Neural cell (in vitro differentiated cells): ENCODE measurements around the gene INTS7. TPM values are rescaled to one million over a fixed set of nuclear protein-coding genes. Genes with fewer than 3 reads are reported as not detected.
A peak's percentile ranks its signal among the peaks of the same experiment; 100 is the strongest.

Experiments
- H2AFZ ChIP-seq: fragments of 200-600, 300-800 bp; sonication (generic), shearing (Covaris generic); 2 replicates; pipeline ENCODE4 v1.6.0; 2014; ENCODE audit warnings: low read depth, mild to moderate bottlenecking, antibody characterized with exemption, low read length, moderate library complexity
- H3F3A ChIP-seq: fragments of 200-600 bp; shearing (Covaris generic); 2 replicates; pipeline ENCODE4 v1.6.1; 2016; ENCODE audit warnings: mild to moderate bottlenecking, moderate library complexity, mixed read lengths, antibody characterized with exemption, low read length; ENCODE audit not compliant: insufficient read depth, poor library complexity, severe bottlenecking
- H3K27ac ChIP-seq: fragments of 200-600, 300-800 bp; sonication (generic), shearing (Covaris generic); 2 replicates; pipeline ENCODE4 v1.5.1; 2014; ENCODE audit warnings: mild to moderate bottlenecking, low read length, moderate library complexity
- H3K27me3 ChIP-seq: fragments of 300-800, 200-600 bp; sonication (generic), shearing (Covaris generic); 2 replicates; pipeline ENCODE4 v1.6.0; 2014; ENCODE audit warnings: mild to moderate bottlenecking, low read depth, low read length, moderate library complexity; ENCODE audit not compliant: insufficient read depth
- H3K36me3 ChIP-seq: fragments of 300-800, 200-600 bp; sonication (generic), shearing (Covaris generic); 2 replicates; pipeline ENCODE4 v1.5.1; 2014; ENCODE audit warnings: mild to moderate bottlenecking, antibody characterized with exemption, low read length, moderate library complexity; ENCODE audit not compliant: insufficient read depth
- H3K4me2 ChIP-seq: fragments of 300-800, 200-600 bp; sonication (generic), shearing (Covaris generic); 2 replicates; pipeline ENCODE4 v1.6.0; 2014; ENCODE audit warnings: mild to moderate bottlenecking, low read length
- H3K4me3 ChIP-seq: fragments of 300-800, 200-600 bp; sonication (generic), shearing (Covaris generic); 2 replicates; pipeline ENCODE4 v1.5.1; 2014; ENCODE audit warnings: mild to moderate bottlenecking, low read length, moderate library complexity
- H3K79me2 ChIP-seq: fragments of 200-600 bp; shearing (Covaris generic); replicated peaks from 2 replicates; pipeline ENCODE4 v1.6.0; 2014; ENCODE audit warnings: mild to moderate bottlenecking, low read length, moderate library complexity; ENCODE audit not compliant: insufficient read depth
- H3K9ac ChIP-seq: fragments of 300-800, 200-600 bp; sonication (generic), shearing (Covaris generic); 2 replicates; pipeline ENCODE4 v1.6.1; 2016; ENCODE audit warnings: mild to moderate bottlenecking, low read length, mixed read lengths
- H3K9me2 ChIP-seq: fragments of 200-600 bp; shearing (Covaris generic); 2 replicates; pipeline ENCODE4 v1.6.1; 2016; ENCODE audit warnings: mild to moderate bottlenecking, low read length, mixed read lengths; ENCODE audit not compliant: insufficient read depth
- H3K9me3 ChIP-seq: fragments of 200-600, 300-800 bp; sonication (generic), shearing (Covaris generic); 2 replicates; pipeline ENCODE4 v1.6.1; 2016; ENCODE audit warnings: mild to moderate bottlenecking, mixed run types, low read length, moderate library complexity, mixed read lengths
- H4K20me1 ChIP-seq: fragments of 200-600 bp; shearing (Covaris generic); 2 replicates; pipeline ENCODE4 v1.6.1; 2016; ENCODE audit warnings: mild to moderate bottlenecking, mixed run types; ENCODE audit not compliant: insufficient read depth
- EP300 ChIP-seq: fragments of 450-650 bp; conservative IDR thresholded peaks from 2 replicates; pipeline ENCODE4 v1.6.1; 2014; ENCODE audit warnings: antibody characterized with exemption, mild to moderate bottlenecking, moderate library complexity; ENCODE audit not compliant: poor library complexity, severe bottlenecking
- EZH2 ChIP-seq: fragments of 200-600, 300-800 bp; shearing (Covaris generic), sonication (generic); IDR thresholded peaks from 2 replicates; pipeline ENCODE4 v1.6.1; 2014; ENCODE audit warnings: antibody characterized with exemption, low read length, borderline replicate concordance, mild to moderate bottlenecking; ENCODE audit not compliant: insufficient read depth, poor library complexity, severe bottlenecking
- MXI1 ChIP-seq: fragments of 450-650 bp; conservative IDR thresholded peaks from 2 replicates; pipeline ENCODE4 v1.6.1; 2014; ENCODE audit warnings: antibody characterized with exemption, mild to moderate bottlenecking; ENCODE audit not compliant: poor library complexity, severe bottlenecking
- POLR2AphosphoS5 ChIP-seq: IDR thresholded peaks from 2 replicates; pipeline ENCODE4 v1.6.1; 2012
- RAD21 ChIP-seq: fragments of 450-650 bp; conservative IDR thresholded peaks from 2 replicates; pipeline ENCODE4 v1.6.1; 2014; ENCODE audit warnings: antibody characterized with exemption, mild to moderate bottlenecking, moderate library complexity
- SMC3 ChIP-seq: fragments of 450-650 bp; conservative IDR thresholded peaks from 2 replicates; pipeline ENCODE4 v1.6.1; 2014; ENCODE audit warnings: antibody characterized with exemption, mild to moderate bottlenecking, moderate library complexity; ENCODE audit not compliant: poor library complexity
- TAF1 ChIP-seq: IDR thresholded peaks from 2 replicates; pipeline ENCODE4 v1.6.1; 2012; ENCODE audit warnings: low read depth
- polyA plus RNA-seq: library from polyadenylated mRNA; depleted of rRNA; stranded (reverse); fragments of >200 nt; gene quantifications from 2 replicates; pipeline ENCODE4 v1.2.3, GENCODE V29; 2014
- TF ChIP-seq, protein P1 (sequence below): IDR thresholded peaks from 2 replicates; pipeline ENCODE4 v1.6.1; 2012; ENCODE audit warnings: borderline replicate concordance
- TF ChIP-seq, protein P2 (sequence below): fragments of 450-650 bp; IDR thresholded peaks from 2 replicates; pipeline ENCODE4 v1.5.1; 2014; ENCODE audit warnings: antibody characterized with exemption, mild to moderate bottlenecking, moderate library complexity; ENCODE audit not compliant: poor library complexity, severe bottlenecking

Gene INTS7
- polyA plus RNA-seq, 1 donor from 2014 or later: 23.6 TPM

DNA sequence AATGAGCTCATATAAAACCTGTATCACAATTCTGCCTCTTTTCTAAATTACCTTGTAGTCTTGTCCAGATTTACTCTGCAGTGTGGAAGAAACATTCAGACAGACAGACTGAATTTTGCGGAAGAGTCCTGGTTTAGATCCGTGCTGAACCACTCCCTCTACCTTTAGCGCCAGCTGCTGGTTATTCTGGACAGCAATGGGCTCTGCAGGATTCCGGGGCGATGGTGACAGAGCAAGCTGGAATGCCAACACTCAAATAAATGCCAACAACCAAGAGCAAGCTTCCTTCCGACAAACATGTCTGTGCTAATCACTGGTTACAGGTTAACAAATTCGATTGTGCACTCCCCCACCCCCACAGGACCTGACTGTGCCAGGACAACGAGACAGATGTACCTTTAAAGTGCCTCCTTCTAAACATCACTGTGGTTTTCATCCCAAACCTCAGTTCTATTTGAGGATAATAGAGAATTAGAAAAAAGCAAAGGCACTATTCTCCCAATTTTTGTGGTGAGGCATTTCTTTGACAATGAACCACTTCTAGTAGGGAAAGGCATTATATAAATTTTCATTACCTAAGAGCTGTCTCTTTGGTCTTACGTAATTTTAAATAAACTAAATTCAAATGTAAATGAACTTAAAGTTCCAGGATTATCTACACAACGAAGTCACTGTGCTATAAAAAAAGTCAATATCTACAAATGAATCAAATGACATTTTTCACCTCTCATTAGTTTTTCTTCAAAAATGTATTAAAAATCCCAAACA, 90.4 kb downstream of the INTS7 start:
- Histone ChIP-seq H3K9me2 (no peaks in the 10 kb centered on the region), H3K4me3 (no peak overlapping the region), H3K9ac (no peak overlapping the region), H3K4me2 (no peak overlapping the region), H3K9me3 (no peaks in the 10 kb centered on the region), H4K20me1 (no peaks in the 10 kb centered on the region), H3K27ac (no peak overlapping the region), H3K36me3 (no peaks in the 10 kb centered on the region), H3K27me3 (no peaks in the 10 kb centered on the region), H2AFZ (no peak overlapping the region), H3F3A (no peaks in the 10 kb centered on the region), H3K79me2 (no peaks in the 10 kb centered on the region)
- TF ChIP-seq POLR2AphosphoS5 (no peak), RAD21 (no peak), TAF1 (no peak), EZH2 (no peak), MXI1 (no peak), SMC3 (no peak), EP300 (no peak)
- TF ChIP-seq, protein P1, sequence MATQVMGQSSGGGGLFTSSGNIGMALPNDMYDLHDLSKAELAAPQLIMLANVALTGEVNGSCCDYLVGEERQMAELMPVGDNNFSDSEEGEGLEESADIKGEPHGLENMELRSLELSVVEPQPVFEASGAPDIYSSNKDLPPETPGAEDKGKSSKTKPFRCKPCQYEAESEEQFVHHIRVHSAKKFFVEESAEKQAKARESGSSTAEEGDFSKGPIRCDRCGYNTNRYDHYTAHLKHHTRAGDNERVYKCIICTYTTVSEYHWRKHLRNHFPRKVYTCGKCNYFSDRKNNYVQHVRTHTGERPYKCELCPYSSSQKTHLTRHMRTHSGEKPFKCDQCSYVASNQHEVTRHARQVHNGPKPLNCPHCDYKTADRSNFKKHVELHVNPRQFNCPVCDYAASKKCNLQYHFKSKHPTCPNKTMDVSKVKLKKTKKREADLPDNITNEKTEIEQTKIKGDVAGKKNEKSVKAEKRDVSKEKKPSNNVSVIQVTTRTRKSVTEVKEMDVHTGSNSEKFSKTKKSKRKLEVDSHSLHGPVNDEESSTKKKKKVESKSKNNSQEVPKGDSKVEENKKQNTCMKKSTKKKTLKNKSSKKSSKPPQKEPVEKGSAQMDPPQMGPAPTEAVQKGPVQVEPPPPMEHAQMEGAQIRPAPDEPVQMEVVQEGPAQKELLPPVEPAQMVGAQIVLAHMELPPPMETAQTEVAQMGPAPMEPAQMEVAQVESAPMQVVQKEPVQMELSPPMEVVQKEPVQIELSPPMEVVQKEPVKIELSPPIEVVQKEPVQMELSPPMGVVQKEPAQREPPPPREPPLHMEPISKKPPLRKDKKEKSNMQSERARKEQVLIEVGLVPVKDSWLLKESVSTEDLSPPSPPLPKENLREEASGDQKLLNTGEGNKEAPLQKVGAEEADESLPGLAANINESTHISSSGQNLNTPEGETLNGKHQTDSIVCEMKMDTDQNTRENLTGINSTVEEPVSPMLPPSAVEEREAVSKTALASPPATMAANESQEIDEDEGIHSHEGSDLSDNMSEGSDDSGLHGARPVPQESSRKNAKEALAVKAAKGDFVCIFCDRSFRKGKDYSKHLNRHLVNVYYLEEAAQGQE: no peak
- TF ChIP-seq, protein P2, sequence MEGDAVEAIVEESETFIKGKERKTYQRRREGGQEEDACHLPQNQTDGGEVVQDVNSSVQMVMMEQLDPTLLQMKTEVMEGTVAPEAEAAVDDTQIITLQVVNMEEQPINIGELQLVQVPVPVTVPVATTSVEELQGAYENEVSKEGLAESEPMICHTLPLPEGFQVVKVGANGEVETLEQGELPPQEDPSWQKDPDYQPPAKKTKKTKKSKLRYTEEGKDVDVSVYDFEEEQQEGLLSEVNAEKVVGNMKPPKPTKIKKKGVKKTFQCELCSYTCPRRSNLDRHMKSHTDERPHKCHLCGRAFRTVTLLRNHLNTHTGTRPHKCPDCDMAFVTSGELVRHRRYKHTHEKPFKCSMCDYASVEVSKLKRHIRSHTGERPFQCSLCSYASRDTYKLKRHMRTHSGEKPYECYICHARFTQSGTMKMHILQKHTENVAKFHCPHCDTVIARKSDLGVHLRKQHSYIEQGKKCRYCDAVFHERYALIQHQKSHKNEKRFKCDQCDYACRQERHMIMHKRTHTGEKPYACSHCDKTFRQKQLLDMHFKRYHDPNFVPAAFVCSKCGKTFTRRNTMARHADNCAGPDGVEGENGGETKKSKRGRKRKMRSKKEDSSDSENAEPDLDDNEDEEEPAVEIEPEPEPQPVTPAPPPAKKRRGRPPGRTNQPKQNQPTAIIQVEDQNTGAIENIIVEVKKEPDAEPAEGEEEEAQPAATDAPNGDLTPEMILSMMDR: no peak

DNA sequence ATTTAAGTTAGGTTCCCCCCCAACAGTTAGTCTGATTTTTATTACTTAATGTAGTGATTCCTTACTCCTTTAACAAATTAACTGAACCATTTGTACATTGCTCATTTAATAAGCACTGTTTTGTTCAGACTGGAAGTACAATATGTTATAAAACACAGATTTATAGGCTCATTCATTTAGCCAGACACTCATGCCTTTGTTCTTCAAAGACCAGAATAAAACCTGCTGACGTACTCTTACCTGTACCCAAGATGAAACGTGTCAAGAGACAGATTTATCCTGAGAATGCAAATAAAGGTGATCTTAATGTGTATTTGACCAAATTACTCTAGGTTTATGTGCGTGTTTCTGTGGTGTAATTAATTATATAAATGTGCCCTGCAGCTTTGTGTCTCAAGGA, 92.8 kb downstream of the INTS7 start:
- Histone ChIP-seq H2AFZ (no peak overlapping the region), H3K9ac (no peak overlapping the region), H3K9me3 (no peaks in the 10 kb centered on the region), H3K4me2 (no peak overlapping the region), H3K4me3 (no peak overlapping the region), H3K27me3 (no peaks in the 10 kb centered on the region), H3K79me2 (no peaks in the 10 kb centered on the region), H3F3A (no peaks in the 10 kb centered on the region), H3K27ac (peak overlapping the region; percentile 33), H3K36me3 (no peaks in the 10 kb centered on the region), H3K9me2 (no peaks in the 10 kb centered on the region), H4K20me1 (no peaks in the 10 kb centered on the region)
- TF ChIP-seq SMC3: no peak
- TF ChIP-seq, protein P1: no peak
- TF ChIP-seq POLR2AphosphoS5: no peak
- no peak for TF ChIP-seq RAD21
- no peak for TF ChIP-seq TAF1
- no peak for TF ChIP-seq EZH2
- TF ChIP-seq, protein P2: no peak
- no peak for TF ChIP-seq EP300
- TF ChIP-seq MXI1: no peak
